ENCODE results near the gene IQCH. TPM values are rescaled to one million over a fixed set of nuclear protein-coding genes. Genes with fewer than 3 reads are reported as not detected.

The IQCH gene
- total RNA-seq, 4 donors from 2014 or later, result 0.40 to 5.2 (median 1.9) TPM

DNA sequence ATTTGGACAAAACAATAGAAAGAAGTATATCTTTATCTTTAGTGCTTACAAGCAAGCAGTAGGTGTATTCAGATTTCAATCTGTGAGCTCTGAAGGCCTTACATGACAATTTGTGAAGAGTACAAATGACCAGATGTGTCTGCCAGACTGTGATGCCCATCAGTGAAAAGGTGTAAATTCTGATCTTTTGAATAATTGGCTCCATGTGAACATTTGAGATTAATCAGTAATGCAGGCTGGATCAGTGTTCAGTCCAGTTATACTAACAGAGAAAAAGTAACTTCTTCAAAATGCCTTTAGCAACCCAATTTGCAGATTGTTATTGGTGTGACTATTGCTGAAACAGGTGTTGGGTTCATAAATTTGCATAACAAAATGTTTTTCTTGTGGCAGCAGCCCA lies 5.2 kb downstream of the IQCH start:
- TF ChIP-seq EP300 (IDR thresholded peaks at IDR 0.05; ENCODE audit: low read depth) (no peak), POLR2A (IDR thresholded peaks at IDR 0.05) (no peak), CTCF (IDR thresholded peaks at IDR 0.05) (no peak), POLR2AphosphoS5 (IDR thresholded peaks at IDR 0.05) (no peak)
- Histone ChIP-seq H3K9me3 (no peaks in the 10 kb centered on the region), H3K4me1 (peaks cover 0 to 12% (median 0%) of the 10 kb centered on the region in 4 donors), H3K4me3 (no peak overlapping the region), H3K27ac (no peak overlapping the region), H3K36me3 (no peaks in the 10 kb centered on the region), H3K27me3 (no peaks in the 10 kb centered on the region)
- DNase-seq, result no peak
- intact Hi-C loops (cut with DNase I; ENCODE audit: low total_unique reads), result no loop called here
- in situ Hi-C loops (cut with MboI; ENCODE audit: low pct_ligation_motif_present in 1 of 4, low pct_unique_long_range_greater_than_20kb in 1 of 4, low sequenced_read_pairs in 3 of 4), result loop anchor here in 1 of 4 donors (10.0 kb wide), 1 partner anchor 195 kb away; the partner anchor contains the start of gene SMAD3

DNA sequence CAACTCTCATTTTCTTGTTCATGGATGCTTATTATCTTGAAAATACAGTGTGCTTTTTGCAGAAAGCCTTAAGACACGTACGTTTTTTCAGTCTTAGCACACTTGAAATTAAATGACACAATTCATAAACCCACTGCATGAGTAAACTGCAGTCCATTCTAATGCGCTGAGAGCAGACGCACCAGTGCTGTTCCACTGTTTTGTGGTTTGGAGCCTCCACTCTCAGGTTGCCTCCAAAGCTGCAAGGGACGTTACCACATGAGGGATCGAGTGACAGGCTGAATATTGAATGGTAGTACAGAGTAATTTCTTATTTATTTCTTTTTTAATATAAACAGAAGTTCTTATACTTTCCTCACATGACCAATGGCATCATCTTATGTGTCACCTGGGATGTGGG lies 12.3 kb downstream of the IQCH start:
- Histone ChIP-seq H3K27me3 (no peaks in the 10 kb centered on the region), H3K4me1 (peaks cover 0 to 21% (median 7%) of the 10 kb centered on the region in 4 donors), H3K27ac (no peak overlapping the region), H3K36me3 (no peaks in the 10 kb centered on the region), H3K9me3 (no peaks in the 10 kb centered on the region), H3K4me3 (no peak overlapping the region)
- in situ Hi-C loops (cut with MboI; ENCODE audit: low pct_ligation_motif_present in 1 of 4, low pct_unique_long_range_greater_than_20kb in 1 of 4, low sequenced_read_pairs in 3 of 4) (no loop called here), intact Hi-C loops (cut with DNase I; ENCODE audit: low total_unique reads) (no loop called here)
- no peak for DNase-seq
- WGBS, 2 donors (ENCODE audit: low coverage in 1 of 2), result 85 to 91% methylated on average over 6 of the region's 6 CpGs
- no peak for TF ChIP-seq POLR2AphosphoS5 (IDR thresholded peaks at IDR 0.05)

DNA sequence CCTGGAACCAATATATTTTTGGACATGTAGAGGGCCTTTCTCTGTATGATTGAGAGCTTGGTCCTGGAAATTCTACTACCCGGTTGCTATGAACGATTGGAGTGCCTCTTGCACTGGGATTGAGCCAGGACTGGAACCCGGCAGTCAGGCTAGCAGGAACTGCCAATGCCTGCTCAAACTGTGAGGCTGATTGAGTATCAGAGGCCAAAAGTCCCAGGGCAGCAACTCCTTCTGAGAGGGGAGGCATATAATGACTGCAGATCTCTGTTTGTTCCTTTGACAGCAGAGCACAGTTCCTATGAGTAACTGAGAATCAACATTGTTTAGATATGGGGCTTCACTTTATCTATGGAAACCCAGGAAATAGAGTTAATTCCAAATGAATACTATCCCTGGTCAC lies 12.9 kb downstream of the IQCH start:
- no peak for TF ChIP-seq EP300 (IDR thresholded peaks at IDR 0.05; ENCODE audit: low read depth)
- TF ChIP-seq CTCF (IDR thresholded peaks at IDR 0.05), result no peak
- TF ChIP-seq POLR2A (IDR thresholded peaks at IDR 0.05), result no peak
- in situ Hi-C loops (cut with MboI; ENCODE audit: low pct_ligation_motif_present in 1 of 4, low pct_unique_long_range_greater_than_20kb in 1 of 4, low sequenced_read_pairs in 3 of 4) (no loop called here), intact Hi-C loops (cut with DNase I; ENCODE audit: low total_unique reads) (no loop called here)
- WGBS, 2 donors (ENCODE audit: low coverage in 1 of 2), result 44% methylated on average over 3 of the region's 3 CpGs; no CpG with 5 or more reads in 1 of the 2 donors
- Histone ChIP-seq H3K36me3 (no peaks in the 10 kb centered on the region), H3K4me3 (no peak overlapping the region), H3K9me3 (no peaks in the 10 kb centered on the region), H3K27me3 (no peaks in the 10 kb centered on the region), H3K4me1 (peaks cover 0 to 21% (median 7%) of the 10 kb centered on the region in 4 donors), H3K27ac (peak overlapping the region in 2 of 4 donors; percentile 57 to 67)
- no peak for DNase-seq

DNA sequence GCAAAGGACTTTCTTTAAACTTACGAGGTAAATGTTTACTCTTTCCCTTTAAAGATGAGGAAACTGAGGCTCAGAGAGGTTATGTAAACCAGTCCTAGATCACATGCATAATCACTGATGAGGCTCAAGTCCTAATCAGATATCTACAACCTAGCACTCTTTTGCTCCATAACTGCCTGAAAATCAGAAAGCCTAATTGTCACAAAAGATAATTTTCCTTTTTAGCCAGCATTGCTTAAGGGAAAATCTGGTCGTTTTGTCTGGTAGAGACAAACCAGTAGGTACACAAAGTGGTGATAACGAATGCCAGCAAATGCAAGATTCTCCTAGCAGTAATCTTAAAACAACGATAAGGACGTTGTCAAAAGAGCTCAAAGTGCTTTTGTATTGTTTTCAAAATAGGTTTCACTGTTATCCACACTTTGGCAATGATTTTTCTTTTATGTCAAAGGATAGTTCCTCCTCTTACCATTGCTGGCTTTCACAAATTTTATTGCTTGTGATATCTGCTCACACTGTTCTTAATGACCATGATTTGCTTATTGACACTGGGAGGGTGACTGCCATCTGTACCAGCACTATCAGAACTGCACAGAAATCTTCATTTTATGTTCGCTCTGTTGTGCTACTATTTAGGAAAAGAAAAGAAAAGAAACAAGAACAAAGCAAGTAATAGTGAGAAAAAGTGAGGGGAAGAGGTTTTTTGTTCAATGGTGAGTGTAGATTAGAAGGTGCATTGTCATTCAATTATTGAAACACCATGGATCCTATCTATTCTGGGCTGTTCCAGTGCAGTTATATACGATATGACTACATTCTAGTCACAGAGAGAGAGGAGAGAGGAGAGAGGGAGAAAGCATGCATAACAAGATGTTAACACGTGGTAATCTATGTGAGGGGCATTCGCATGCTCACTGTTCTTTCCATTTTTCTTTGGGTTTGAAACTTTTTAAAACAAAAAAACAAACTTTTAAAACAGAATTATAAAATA lies 13.7 kb downstream of the IQCH start:
- Histone ChIP-seq H3K36me3 (no peaks in the 10 kb centered on the region), H3K9me3 (peaks cover 0 to 6% of the 10 kb centered on the region in 2 donors), H3K4me1 (peaks cover 0 to 21% (median 7%) of the 10 kb centered on the region in 4 donors), H3K27ac (peak overlapping the region; percentile 18 to 67 (median 46)), H3K4me3 (no peak overlapping the region), H3K27me3 (no peaks in the 10 kb centered on the region)
- in situ Hi-C loops (cut with MboI; ENCODE audit: low pct_ligation_motif_present in 1 of 4, low pct_unique_long_range_greater_than_20kb in 1 of 4, low sequenced_read_pairs in 3 of 4), result no loop called here
- no peak for DNase-seq
- WGBS, 2 donors (ENCODE audit: low coverage in 1 of 2), result 49 to 51% methylated on average over 9 of the region's 9 CpGs
- intact Hi-C loops (cut with DNase I; ENCODE audit: low total_unique reads), result no loop called here
- TF ChIP-seq EP300 (IDR thresholded peaks at IDR 0.05; ENCODE audit: low read depth) (no peak), POLR2A (IDR thresholded peaks at IDR 0.05) (no peak), POLR2AphosphoS5 (IDR thresholded peaks at IDR 0.05) (no peak), CTCF (IDR thresholded peaks at IDR 0.05) (no peak)

All from transverse colon (tissue), 4 donors.